HPDE6-E6E7 (cell line): Measurements from ENCODE around the gene TMX4.
"Not testable (repeated sequence)": the region's sequence is repeated elsewhere in the genome, so short reads cannot be mapped to it uniquely, and the experiment has no call there.

ENCODE experiments used
- DNase-seq: peaks from one replicate; pipeline ENCODE4 v3.0.0; 2011; ENCODE audit warnings: missing footprints; ENCODE audit errors: extremely low spot score

Gene TMX4

DNA sequence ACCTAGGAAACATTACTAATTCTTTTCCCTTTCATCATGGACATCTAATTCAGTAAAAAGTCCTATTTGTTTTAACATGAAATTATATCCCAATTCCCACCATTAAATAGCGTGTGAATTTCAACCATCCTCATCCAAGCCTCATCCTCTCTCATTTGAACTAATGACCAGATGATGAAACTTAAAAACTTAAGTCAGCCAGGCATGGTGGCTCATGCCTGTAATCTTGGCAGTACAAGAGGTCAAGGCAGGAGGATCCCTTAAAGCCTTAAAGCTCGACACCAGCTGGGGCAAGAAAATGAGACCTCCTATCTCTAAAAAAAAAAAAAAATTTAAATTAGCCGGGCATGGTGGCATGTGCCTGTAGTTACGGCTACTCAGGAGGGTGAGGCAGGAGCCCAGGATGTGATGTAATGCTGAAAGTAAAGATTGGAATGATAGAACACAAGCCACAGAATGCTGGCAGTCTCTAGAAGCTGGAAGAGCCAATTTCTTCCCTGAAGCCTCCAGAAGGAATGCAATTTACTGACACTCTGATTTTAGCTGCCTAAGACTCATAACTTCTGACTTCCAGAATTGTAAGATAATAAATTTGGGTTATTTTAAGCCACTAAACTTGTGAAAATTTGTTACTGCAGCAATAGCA is 52.2 kb downstream of the TMX4 start:
- DNase-seq: no peak

DNA sequence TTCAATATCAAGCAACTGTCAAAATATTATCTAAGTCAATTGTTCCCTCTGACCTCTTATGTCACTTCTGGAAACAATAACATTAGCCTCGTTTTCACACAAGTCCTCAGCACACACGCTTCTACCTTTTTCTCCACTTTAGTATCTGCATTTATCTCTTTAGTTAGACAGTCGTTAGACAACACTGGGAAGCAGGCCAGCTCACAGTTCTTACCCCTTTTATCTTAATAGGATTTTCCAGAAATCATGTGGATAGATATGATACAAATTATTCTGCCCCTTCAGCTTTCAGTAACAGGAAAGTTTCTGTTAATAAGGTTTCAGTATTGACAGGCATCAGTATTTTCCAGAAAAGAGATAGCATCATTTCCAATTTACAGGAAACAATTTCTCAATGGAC is 53.4 kb downstream of the TMX4 start:
- no peak for DNase-seq

- no peak for DNase-seq
Observed at GRCh38 chr20:7959484-7959883, 60.1 kb downstream of the TMX4 start.

- DNase-seq: not testable (repeated sequence)
Observed at GRCh38 chr20:7956561-7956960, 63.0 kb downstream of the TMX4 start.

DNA sequence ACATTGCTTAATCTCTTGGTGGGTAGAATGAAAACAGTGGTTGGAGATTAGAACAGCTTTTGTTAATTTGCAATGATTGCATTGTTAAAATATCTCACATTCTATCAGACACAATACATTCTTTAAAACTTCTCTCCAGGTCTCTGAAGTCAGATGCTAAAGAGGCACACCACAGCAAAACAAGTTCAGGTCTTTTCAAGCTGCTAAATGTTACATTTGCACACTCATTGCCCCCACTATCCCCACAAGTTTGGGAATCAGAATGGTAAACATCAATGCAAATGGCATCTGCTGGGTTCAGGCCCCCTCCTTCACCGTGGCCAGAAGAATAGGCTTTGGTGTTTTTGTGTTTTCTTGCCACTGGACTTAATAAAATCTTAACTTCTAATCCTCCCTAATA is 69.2 kb downstream of the TMX4 start:
- DNase-seq: no peak

GRCh38 chr20:7943891-7944290 is 75.7 kb downstream of the TMX4 start:
- no peak for DNase-seq

DNA sequence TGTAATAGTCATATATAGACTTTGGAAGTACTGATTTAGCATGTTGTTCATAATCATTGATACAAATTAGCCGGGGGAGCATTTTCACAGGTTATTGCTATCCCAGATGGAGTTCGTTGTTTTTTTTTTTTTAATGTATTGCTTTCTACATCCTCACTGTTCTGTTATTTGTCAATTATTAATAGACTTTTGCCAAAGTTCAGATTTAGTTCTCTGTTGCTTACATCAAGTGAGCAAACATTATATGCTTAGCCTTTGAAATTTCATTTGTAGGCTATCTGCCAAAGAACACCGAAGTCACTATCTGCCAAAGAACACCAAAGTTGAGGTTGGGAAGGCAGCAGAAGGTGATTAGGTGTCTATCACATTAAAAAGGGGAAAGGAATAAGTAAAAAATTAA is 79.2 kb downstream of the TMX4 start, which contains the start of gene HAO1:
Gene HAO1 (minus strand): TSS at position 118 of the 400 bp plus-strand sequence. CDS start 36 bp downstream, at position 82.
- no peak for DNase-seq

GRCh38 chr20:7939663-7940062 is 79.9 kb downstream of the TMX4 start:
- DNase-seq: no peak

GRCh38 chr20:7938058-7938457 is 81.5 kb downstream of the TMX4 start:
- no peak for DNase-seq

GRCh38 chr20:7937328-7937727 is 82.2 kb downstream of the TMX4 start:
- no peak for DNase-seq

DNA sequence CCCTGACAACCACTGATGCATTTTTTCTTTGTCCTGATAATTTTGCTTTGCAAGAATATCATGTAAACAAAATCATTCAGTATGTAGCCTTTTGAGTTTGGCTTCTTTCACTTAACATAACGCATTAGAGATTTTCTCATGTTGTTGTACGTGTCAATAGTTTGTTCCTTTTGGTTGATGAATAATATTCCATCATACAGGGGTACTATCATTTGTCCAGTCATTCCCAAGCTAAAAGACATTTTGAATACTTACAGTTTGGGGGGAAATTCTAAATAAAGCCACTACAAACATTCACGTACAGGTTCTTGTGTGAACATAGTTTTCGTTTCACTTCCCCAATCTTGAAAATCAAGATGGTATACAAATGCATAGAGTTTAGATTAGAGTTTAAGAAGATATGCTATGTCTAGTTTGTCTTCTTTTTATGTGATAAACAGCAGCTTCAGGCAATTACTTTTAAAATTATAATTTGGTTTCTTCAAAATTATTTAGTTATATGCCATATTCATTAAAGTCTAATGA is 84.5 kb downstream of the TMX4 start:
- no peak for DNase-seq

DNA sequence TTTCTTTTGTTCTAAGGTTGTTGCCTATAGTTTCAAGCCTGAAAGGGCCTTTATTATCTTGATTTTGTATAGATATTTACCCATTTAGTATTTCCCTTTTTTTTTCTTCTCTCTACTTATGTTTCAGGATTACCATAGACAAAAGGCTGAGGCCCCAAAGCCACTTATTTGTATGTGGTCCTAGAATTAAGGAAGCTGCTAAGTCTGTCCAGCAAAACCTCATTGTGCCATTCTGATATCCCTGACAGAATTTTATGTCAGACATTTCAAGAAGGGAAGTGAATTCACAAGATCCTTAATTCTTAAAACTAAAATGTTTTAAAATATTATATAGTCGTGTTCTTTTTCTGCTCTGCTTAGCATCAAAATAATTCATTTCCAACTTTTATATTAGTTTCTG is 86.2 kb downstream of the TMX4 start:
- no peak for DNase-seq

- DNase-seq: no peak
Observed at GRCh38 chr20:7930343-7930742, 89.2 kb downstream of the TMX4 start.
